HepG2 (cell line): ENCODE data around the gene SF1. TPM values are rescaled to one million over a fixed set of nuclear protein-coding genes. Genes with fewer than 3 reads are reported as not detected.

ENCODE experiments used
- ARNTL ChIP-seq: sonication (generic); formaldehyde crosslinking; IDR thresholded peaks from 2 replicates; pipeline ENCODE4 v1.4.0; 2020; ENCODE audit warnings: mild to moderate bottlenecking, missing genetic modification reagents
- CEBPB ChIP-seq: IDR thresholded peaks from 2 replicates; pipeline ENCODE4 v1.6.1; 2011; ENCODE audit warnings: low read depth, low read length, improper control_type of control experiment, borderline replicate concordance
- MBD4 ChIP-seq: IDR thresholded peaks from 2 replicates; pipeline ENCODE4 v1.6.1; 2012; ENCODE audit warnings: low read length, inconsistent platforms, borderline replicate concordance
- NR2F6 ChIP-seq, 2 experiments: IDR thresholded peaks; 2 replicates each; pipeline ENCODE4 v1.6.1; 2016; ENCODE audit warnings: antibody characterized with exemption in 1 of 2, mild to moderate bottlenecking in 1 of 2
- POLR2G ChIP-seq: fragments of 200-400 bp; formaldehyde crosslinking; IDR thresholded peaks from 2 replicates; pipeline ENCODE4 v1.6.1; 2018; ENCODE audit warnings: mild to moderate bottlenecking, low read depth, low read length, moderate library complexity
- RARG ChIP-seq: sonication (generic); formaldehyde crosslinking; IDR thresholded peaks from 2 replicates; pipeline ENCODE4 v1.4.0; 2020; ENCODE audit warnings: low read depth, mild to moderate bottlenecking, missing genetic modification reagents
- SMARCE1 ChIP-seq: fragments of 450-650 bp; IDR thresholded peaks from 2 replicates; pipeline ENCODE4 v1.6.1; 2017; ENCODE audit warnings: borderline replicate concordance
- THAP11 ChIP-seq: IDR thresholded peaks from 2 replicates; pipeline ENCODE4 v1.6.1; 2016; ENCODE audit warnings: missing biosample characterization, missing genetic modification reagents
- ZNF282 ChIP-seq: fragments of 450-650 bp; IDR thresholded peaks from 2 replicates; pipeline ENCODE4 v1.6.1; 2018; ENCODE audit not compliant: partially characterized antibody
- ZNF619 ChIP-seq: sonication (generic); formaldehyde crosslinking; IDR thresholded peaks from 2 replicates; pipeline ENCODE4 v1.4.0; 2020; ENCODE audit warnings: mild to moderate bottlenecking, missing genetic modification reagents
- ZNF672 ChIP-seq: sonication (generic); formaldehyde crosslinking; IDR thresholded peaks from 2 replicates; pipeline ENCODE4 v1.8.1; 2022; ENCODE audit warnings: missing genetic modification reagents
- ZNF768 ChIP-seq: sonication (generic); formaldehyde crosslinking; IDR thresholded peaks from 2 replicates; pipeline ENCODE4 v1.4.0; 2020; ENCODE audit warnings: missing genetic modification reagents
- polyA plus RNA-seq, 8 experiments: library from polyadenylated mRNA; depleted of rRNA in 3 of 8; stranded (reverse) in 7 of 8; unstranded in 1 of 8; fragments of >200 nt; fragmentation: Illumina TruSeq in 4 of 8; extraction: Trizol in 4 of 8; gene quantifications; 2 replicates each; pipeline versions ENCODE4 v1.2.1 to v1.2.3, GENCODE V29; 2011 to 2016; ENCODE audit warnings: low read depth in 4 of 8, missing spikeins in 1 of 8, mixed read lengths in 1 of 8; ENCODE audit not compliant: insufficient read depth in 1 of 8
- total RNA-seq, 5 experiments: library from RNA; depleted of rRNA; stranded (reverse); fragments of >200 nt; fragmentation: Illumina TruSeq; extraction: Trizol; gene quantifications; 2 replicates each; pipeline ENCODE4 v1.2.3, GENCODE V29; 2016; ENCODE audit warnings: low read depth in 1 of 5
- TF ChIP-seq, protein P1 (sequence below): sonication (generic); formaldehyde crosslinking; conservative IDR thresholded peaks from 2 replicates; pipeline ENCODE4 v1.4.0; 2020; ENCODE audit warnings: mild to moderate bottlenecking, missing genetic modification reagents, moderate library complexity
- TF ChIP-seq, protein P2 (sequence below), 2 experiments: sonication (generic) in 1 of 2; formaldehyde crosslinking in 1 of 2; IDR thresholded peaks; 2 replicates each; pipeline versions ENCODE4 v1.4.0 to v1.6.1; 2018 to 2020; ENCODE audit warnings: missing genetic modification reagents in 2 of 2, borderline replicate concordance in 1 of 2, low read depth in 1 of 2, mild to moderate bottlenecking in 1 of 2, missing biosample characterization in 1 of 2
- TF ChIP-seq, protein P3 (sequence below): sonication (generic); formaldehyde crosslinking; conservative IDR thresholded peaks from 2 replicates; pipeline ENCODE4 v1.8.0; 2022; ENCODE audit warnings: missing genetic modification reagents
- TF ChIP-seq, protein P4 (sequence below): IDR thresholded peaks from 2 replicates; pipeline ENCODE4 v1.4.0; 2020; ENCODE audit warnings: mild to moderate bottlenecking, missing genetic modification reagents

SF1 gene
- total and polyA plus RNA-seq, 2 of the 13 experiments (the other 11 are each of a cell fraction or from before 2014, with no cell fraction given): 55.5 to 70.4 TPM

DNA sequence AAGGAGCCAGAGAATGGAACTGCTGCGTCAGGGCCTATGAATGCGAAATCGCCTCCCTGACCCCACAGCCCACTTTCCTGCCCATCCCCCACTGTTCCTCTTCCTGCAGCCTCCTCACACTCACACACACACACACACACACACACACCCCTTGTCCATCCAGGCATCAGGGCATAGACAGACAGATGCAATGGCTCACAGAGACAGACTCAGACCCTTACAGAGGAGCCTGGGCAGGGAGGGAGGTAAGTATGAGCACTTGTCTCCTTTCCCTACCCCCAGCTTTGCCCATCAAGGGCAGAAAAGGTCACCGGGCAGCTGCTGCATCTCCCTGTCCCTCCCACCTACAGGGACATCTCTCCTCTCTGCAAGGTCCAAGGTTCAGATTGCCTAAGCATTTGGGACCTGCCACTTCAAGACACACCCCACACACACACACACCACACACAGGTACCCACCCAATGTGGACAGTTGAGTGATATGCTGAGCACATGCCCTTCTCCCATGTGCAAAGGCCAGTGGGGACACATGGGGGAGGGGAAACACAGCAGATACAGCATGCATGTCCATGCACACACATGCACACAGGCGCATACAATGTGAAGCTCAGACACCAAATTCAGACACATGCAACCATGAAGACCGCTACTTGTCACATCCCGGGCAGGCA lies 53.3 kb downstream of the SF1 start (continued):
- TF ChIP-seq, protein P1, sequence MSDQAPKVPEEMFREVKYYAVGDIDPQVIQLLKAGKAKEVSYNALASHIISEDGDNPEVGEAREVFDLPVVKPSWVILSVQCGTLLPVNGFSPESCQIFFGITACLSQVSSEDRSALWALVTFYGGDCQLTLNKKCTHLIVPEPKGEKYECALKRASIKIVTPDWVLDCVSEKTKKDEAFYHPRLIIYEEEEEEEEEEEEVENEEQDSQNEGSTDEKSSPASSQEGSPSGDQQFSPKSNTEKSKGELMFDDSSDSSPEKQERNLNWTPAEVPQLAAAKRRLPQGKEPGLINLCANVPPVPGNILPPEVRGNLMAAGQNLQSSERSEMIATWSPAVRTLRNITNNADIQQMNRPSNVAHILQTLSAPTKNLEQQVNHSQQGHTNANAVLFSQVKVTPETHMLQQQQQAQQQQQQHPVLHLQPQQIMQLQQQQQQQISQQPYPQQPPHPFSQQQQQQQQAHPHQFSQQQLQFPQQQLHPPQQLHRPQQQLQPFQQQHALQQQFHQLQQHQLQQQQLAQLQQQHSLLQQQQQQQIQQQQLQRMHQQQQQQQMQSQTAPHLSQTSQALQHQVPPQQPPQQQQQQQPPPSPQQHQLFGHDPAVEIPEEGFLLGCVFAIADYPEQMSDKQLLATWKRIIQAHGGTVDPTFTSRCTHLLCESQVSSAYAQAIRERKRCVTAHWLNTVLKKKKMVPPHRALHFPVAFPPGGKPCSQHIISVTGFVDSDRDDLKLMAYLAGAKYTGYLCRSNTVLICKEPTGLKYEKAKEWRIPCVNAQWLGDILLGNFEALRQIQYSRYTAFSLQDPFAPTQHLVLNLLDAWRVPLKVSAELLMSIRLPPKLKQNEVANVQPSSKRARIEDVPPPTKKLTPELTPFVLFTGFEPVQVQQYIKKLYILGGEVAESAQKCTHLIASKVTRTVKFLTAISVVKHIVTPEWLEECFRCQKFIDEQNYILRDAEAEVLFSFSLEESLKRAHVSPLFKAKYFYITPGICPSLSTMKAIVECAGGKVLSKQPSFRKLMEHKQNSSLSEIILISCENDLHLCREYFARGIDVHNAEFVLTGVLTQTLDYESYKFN: peak; percentile 24; the same call in 1 of the 2 replicates
- peak; percentile 66 for TF ChIP-seq CEBPB
- no peak for TF ChIP-seq RARG
- TF ChIP-seq ZNF619 (CRISPR knock-in tag): no peak
- TF ChIP-seq, protein P2, sequence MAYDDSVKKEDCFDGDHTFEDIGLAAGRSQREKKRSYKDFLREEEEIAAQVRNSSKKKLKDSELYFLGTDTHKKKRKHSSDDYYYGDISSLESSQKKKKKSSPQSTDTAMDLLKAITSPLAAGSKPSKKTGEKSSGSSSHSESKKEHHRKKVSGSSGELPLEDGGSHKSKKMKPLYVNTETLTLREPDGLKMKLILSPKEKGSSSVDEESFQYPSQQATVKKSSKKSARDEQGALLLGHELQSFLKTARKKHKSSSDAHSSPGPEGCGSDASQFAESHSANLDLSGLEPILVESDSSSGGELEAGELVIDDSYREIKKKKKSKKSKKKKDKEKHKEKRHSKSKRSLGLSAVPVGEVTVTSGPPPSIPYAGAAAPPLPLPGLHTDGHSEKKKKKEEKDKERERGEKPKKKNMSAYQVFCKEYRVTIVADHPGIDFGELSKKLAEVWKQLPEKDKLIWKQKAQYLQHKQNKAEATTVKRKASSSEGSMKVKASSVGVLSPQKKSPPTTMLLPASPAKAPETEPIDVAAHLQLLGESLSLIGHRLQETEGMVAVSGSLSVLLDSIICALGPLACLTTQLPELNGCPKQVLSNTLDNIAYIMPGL (CRISPR knock-in tag; IDR thresholded peaks at IDR 0.05; ENCODE audit: borderline replicate concordance in 1 of 2, low read depth in 1 of 2): no peak
- no peak for TF ChIP-seq SMARCE1
- TF ChIP-seq ARNTL (CRISPR knock-in tag): no peak
- TF ChIP-seq ZNF768 (CRISPR knock-in tag): no peak
- no peak for TF ChIP-seq ZNF672 (CRISPR knock-in tag)
- TF ChIP-seq POLR2G: no peak
- peak; percentile 74 for TF ChIP-seq NR2F6 (IDR thresholded peaks at IDR 0.05)
- TF ChIP-seq NR2F6 (CRISPR knock-in tag; IDR thresholded peaks at IDR 0.05): peak; percentile 75
- no peak for TF ChIP-seq MBD4
- no peak for TF ChIP-seq ZNF282
- TF ChIP-seq, protein P3, sequence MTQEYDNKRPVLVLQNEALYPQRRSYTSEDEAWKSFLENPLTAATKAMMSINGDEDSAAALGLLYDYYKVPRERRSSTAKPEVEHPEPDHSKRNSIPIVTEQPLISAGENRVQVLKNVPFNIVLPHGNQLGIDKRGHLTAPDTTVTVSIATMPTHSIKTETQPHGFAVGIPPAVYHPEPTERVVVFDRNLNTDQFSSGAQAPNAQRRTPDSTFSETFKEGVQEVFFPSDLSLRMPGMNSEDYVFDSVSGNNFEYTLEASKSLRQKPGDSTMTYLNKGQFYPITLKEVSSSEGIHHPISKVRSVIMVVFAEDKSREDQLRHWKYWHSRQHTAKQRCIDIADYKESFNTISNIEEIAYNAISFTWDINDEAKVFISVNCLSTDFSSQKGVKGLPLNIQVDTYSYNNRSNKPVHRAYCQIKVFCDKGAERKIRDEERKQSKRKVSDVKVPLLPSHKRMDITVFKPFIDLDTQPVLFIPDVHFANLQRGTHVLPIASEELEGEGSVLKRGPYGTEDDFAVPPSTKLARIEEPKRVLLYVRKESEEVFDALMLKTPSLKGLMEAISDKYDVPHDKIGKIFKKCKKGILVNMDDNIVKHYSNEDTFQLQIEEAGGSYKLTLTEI (CRISPR knock-in tag): no peak
- TF ChIP-seq THAP11 (CRISPR knock-in tag): 0 out of 2 replicates have a peak, but pooled peaks have one; percentile 19
- TF ChIP-seq, protein P4, sequence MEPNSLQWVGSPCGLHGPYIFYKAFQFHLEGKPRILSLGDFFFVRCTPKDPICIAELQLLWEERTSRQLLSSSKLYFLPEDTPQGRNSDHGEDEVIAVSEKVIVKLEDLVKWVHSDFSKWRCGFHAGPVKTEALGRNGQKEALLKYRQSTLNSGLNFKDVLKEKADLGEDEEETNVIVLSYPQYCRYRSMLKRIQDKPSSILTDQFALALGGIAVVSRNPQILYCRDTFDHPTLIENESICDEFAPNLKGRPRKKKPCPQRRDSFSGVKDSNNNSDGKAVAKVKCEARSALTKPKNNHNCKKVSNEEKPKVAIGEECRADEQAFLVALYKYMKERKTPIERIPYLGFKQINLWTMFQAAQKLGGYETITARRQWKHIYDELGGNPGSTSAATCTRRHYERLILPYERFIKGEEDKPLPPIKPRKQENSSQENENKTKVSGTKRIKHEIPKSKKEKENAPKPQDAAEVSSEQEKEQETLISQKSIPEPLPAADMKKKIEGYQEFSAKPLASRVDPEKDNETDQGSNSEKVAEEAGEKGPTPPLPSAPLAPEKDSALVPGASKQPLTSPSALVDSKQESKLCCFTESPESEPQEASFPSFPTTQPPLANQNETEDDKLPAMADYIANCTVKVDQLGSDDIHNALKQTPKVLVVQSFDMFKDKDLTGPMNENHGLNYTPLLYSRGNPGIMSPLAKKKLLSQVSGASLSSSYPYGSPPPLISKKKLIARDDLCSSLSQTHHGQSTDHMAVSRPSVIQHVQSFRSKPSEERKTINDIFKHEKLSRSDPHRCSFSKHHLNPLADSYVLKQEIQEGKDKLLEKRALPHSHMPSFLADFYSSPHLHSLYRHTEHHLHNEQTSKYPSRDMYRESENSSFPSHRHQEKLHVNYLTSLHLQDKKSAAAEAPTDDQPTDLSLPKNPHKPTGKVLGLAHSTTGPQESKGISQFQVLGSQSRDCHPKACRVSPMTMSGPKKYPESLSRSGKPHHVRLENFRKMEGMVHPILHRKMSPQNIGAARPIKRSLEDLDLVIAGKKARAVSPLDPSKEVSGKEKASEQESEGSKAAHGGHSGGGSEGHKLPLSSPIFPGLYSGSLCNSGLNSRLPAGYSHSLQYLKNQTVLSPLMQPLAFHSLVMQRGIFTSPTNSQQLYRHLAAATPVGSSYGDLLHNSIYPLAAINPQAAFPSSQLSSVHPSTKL (CRISPR knock-in tag): 0 out of 2 replicates have a peak, but pooled peaks have one; percentile 11
